ENCODE results near the gene DMD. TPM values are rescaled to one million over a fixed set of nuclear protein-coding genes. Genes with fewer than 3 reads are reported as not detected.
A peak's percentile ranks its signal among the peaks of the same experiment; 100 is the strongest.
"Not testable (repeated sequence)": the region's sequence is repeated elsewhere in the genome, so short reads cannot be mapped to it uniquely, and the experiment has no call there.

Gene DMD
- polyA plus RNA-seq, 4 donors = 1.6 to 11.6 (median 2.9) TPM

DNA sequence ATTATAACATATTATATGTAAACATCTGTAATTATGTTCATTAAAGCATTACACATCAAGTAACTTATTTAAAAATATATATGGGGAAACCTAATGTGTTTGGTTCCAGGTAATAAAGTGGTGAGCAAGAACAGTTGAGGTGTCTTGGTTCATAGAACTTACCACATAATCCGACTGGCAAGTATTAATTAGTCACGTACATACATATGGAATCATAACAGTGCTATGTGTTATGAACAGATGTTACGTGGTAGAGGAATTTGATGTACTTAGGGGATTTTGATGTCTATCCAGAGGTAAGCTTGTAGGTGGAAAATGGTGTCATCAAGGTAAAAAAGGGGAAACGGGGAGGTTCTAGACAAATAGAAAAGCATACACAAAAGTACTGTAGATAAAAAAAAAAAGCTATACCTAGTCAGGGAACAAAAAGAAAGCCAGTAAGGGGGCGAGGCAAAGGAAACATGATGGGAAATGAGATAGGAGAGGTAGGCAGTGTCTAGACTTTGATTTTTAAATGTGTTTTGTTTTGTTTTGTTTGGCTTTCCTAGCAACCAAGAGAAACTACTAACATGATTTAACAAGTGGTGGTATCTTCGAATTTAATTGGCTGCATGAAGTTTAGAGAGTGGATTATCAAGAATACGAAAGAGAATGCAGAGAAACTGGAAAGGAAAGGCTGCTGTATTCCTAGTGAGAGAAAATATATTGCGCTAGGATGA lies 12.6 kb downstream of the DMD start:
- H3K27ac ChIP-seq (ENCODE audit: low read depth in 1 of 3, low read length in 2 of 3) = no peak overlapping the region
- H3K27me3 ChIP-seq (ENCODE audit: control insufficient read depth in 3 of 3, insufficient read depth in 3 of 3, low read length in 3 of 3) = no peaks in the 10 kb centered on the region
- no peak for FAIRE-seq
- no peaks in the 10 kb centered on the region for H3K36me3 ChIP-seq (ENCODE audit: control insufficient read depth in 3 of 3, insufficient read depth in 2 of 3, low read depth in 1 of 3, low read length in 3 of 3)
- no peak overlapping the region for H3K4me3 ChIP-seq (ENCODE audit: low read depth in 1 of 3, low read length in 3 of 3)
- no peaks in the 10 kb centered on the region for H3K4me1 ChIP-seq (ENCODE audit: control insufficient read depth in 3 of 3, insufficient read depth in 2 of 3, low read depth in 1 of 3, low read length in 2 of 3)
- 67 to 76% (median 72%) methylated on average over 8 of the region's 8 CpGs for WGBS, 3 donors
- no peak for DNase-seq
- no peaks in the 10 kb centered on the region for H3K9me3 ChIP-seq (ENCODE audit: control insufficient read depth in 2 of 2, insufficient read depth in 1 of 2, low read depth in 1 of 2, low read length in 1 of 2)

DNA sequence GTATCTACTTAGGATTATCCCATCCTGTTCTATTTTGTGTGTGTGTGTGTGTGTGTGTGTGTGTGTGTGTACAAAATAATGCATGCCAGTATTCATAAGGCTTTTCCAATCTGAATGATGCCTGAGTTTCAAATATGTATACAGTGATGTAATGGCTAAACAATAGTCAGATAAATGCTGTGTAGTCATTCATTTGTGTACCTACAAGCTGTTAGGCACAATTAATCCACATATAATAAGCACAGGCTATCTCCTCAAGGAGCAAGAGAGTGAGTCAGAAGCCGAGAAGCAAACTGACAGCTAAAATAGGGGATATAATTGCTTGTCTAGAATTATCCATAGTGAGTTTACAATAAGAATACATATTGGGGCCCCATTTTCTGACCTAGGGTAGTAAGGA lies 15.7 kb downstream of the DMD start:
- Histone ChIP-seq H3K9me3 (ENCODE audit: control insufficient read depth in 2 of 2, insufficient read depth in 1 of 2, low read depth in 1 of 2, low read length in 1 of 2) (no peaks in the 10 kb centered on the region), H3K27ac (ENCODE audit: low read depth in 1 of 3, low read length in 2 of 3) (no peak overlapping the region), H3K27me3 (ENCODE audit: control insufficient read depth in 3 of 3, insufficient read depth in 3 of 3, low read length in 3 of 3) (no peaks in the 10 kb centered on the region), H3K36me3 (ENCODE audit: control insufficient read depth in 3 of 3, insufficient read depth in 2 of 3, low read depth in 1 of 3, low read length in 3 of 3) (no peaks in the 10 kb centered on the region), H3K4me3 (ENCODE audit: low read depth in 1 of 3, low read length in 3 of 3) (no peak overlapping the region), H3K4me1 (ENCODE audit: control insufficient read depth in 3 of 3, insufficient read depth in 2 of 3, low read depth in 1 of 3, low read length in 2 of 3) (no peaks in the 10 kb centered on the region)
- WGBS, 3 donors = 50 to 80% (median 67%) methylated on average over 1 of the region's 1 CpG
- DNase-seq (no peak), FAIRE-seq (no peak)

DNA sequence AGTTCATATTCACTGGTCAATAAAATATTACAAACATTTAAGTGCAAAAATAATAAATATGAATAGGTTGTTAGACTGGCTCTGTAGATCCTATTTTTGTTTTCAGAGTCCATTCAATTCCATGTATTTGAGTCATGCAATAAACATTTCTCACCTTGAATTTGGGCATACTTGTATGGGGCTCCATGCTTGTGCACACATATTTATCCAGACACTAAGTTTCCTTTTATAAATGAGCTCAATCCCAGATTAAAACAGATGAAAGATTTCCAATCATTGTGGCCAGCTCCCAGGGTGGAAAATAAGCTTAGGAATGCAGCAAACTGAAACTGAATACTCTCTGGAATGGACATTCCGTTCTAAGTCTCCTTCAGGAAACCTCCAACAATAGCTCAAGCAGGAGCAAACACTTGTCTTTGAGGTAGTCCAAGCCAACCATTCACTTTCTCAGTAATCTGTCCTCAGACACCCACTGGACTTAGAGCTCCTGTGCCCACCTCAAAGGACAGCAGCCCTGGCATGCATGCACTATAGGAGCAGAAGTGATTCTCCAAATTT lies 16.4 kb downstream of the DMD start:
- FAIRE-seq = no peak
- DNase-seq = no peak
- no peaks in the 10 kb centered on the region for H3K4me1 ChIP-seq (ENCODE audit: control insufficient read depth in 3 of 3, insufficient read depth in 2 of 3, low read depth in 1 of 3, low read length in 2 of 3)
- H3K27me3 ChIP-seq (ENCODE audit: control insufficient read depth in 3 of 3, insufficient read depth in 3 of 3, low read length in 3 of 3) = no peaks in the 10 kb centered on the region
- no peaks in the 10 kb centered on the region for H3K9me3 ChIP-seq (ENCODE audit: control insufficient read depth in 2 of 2, insufficient read depth in 1 of 2, low read depth in 1 of 2, low read length in 1 of 2)
- no peak overlapping the region for H3K4me3 ChIP-seq (ENCODE audit: low read depth in 1 of 3, low read length in 3 of 3)
- H3K36me3 ChIP-seq (ENCODE audit: control insufficient read depth in 3 of 3, insufficient read depth in 2 of 3, low read depth in 1 of 3, low read length in 3 of 3) = no peaks in the 10 kb centered on the region
- 26 to 47% (median 40%) methylated on average over 1 of the region's 1 CpG for whole genome bisulfite sequencing, 3 donors
- no peak overlapping the region for H3K27ac ChIP-seq (ENCODE audit: low read depth in 1 of 3, low read length in 2 of 3)

DNA sequence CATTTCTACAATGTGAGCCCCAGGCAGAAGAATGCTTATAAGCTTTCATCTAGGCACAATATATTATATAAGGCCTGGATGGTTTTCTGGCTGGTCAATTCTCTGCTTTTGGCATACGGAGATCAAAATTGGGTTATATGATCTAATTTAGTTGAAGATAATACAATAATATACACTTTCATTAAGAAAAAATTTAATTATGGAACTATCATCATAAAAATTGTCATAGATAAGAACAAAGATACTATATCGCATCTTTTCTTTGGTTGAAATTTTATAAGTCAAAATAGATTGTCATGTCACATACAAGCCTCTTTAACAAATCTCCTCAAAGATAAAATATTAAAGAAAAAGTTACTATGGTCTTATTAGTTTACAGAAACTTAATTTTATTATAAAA lies 17.1 kb downstream of the DMD start:
- WGBS, 3 donors = 81 to 96% (median 94%) methylated on average over 2 of the region's 2 CpGs
- H3K36me3 ChIP-seq (ENCODE audit: control insufficient read depth in 3 of 3, insufficient read depth in 2 of 3, low read depth in 1 of 3, low read length in 3 of 3) = no peaks in the 10 kb centered on the region
- no peaks in the 10 kb centered on the region for H3K27me3 ChIP-seq (ENCODE audit: control insufficient read depth in 3 of 3, insufficient read depth in 3 of 3, low read length in 3 of 3)
- H3K4me1 ChIP-seq (ENCODE audit: control insufficient read depth in 3 of 3, insufficient read depth in 2 of 3, low read depth in 1 of 3, low read length in 2 of 3) = no peaks in the 10 kb centered on the region
- no peak for DNase-seq
- no peak overlapping the region for H3K27ac ChIP-seq (ENCODE audit: low read depth in 1 of 3, low read length in 2 of 3)
- no peaks in the 10 kb centered on the region for H3K9me3 ChIP-seq (ENCODE audit: control insufficient read depth in 2 of 2, insufficient read depth in 1 of 2, low read depth in 1 of 2, low read length in 1 of 2)
- no peak for FAIRE-seq
- no peak overlapping the region for H3K4me3 ChIP-seq (ENCODE audit: low read depth in 1 of 3, low read length in 3 of 3)

DNA sequence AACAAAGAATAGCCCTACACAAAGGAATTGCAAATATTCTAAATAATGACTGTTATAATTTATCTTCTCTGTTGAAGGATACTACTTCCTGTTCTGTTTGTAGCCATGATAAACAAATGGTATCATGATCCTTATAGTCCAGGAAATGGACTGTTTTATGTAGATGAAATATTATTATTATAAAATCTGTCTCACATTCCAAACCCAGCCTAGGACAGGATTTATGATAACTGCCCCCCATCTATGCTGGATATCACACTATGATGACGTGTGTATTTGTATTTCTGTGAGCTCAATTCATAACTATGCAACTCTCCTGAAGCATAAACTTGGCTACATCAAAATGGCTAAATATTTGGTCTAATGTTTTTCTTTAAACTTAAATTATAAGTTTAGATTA lies 21.3 kb downstream of the DMD start:
- H3K27ac ChIP-seq (ENCODE audit: low read depth in 1 of 3, low read length in 2 of 3) = no peak overlapping the region
- no peaks in the 10 kb centered on the region for H3K4me1 ChIP-seq (ENCODE audit: control insufficient read depth in 3 of 3, insufficient read depth in 2 of 3, low read depth in 1 of 3, low read length in 2 of 3)
- WGBS, 3 donors = 48 to 59% (median 58%) methylated on average over 1 of the region's 1 CpG
- no peak for FAIRE-seq
- DNase-seq = no peak
- H3K36me3 ChIP-seq (ENCODE audit: control insufficient read depth in 3 of 3, insufficient read depth in 2 of 3, low read depth in 1 of 3, low read length in 3 of 3) = no peaks in the 10 kb centered on the region
- H3K27me3 ChIP-seq (ENCODE audit: control insufficient read depth in 3 of 3, insufficient read depth in 3 of 3, low read length in 3 of 3) = no peaks in the 10 kb centered on the region
- H3K4me3 ChIP-seq (ENCODE audit: low read depth in 1 of 3, low read length in 3 of 3) = no peak overlapping the region
- H3K9me3 ChIP-seq (ENCODE audit: control insufficient read depth in 2 of 2, insufficient read depth in 1 of 2, low read depth in 1 of 2, low read length in 1 of 2) = no peaks in the 10 kb centered on the region

DNA sequence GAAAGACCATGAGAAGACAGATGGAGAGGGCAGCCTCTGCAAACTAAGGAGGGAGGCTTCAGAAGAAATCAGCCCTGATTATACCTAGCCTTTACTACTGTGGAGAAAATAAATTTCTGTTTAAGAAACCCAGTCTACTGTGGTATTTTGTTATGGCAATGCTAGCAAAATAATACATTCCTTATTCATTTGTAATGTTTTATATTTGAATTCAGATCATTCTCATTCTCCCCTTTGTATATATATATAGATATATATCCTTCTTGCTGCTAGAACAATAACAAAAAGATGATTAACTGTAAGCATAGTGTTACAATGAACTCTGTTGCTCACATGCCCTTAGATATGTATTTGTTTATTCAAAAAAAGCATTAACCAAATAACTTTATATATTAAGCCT lies 22.5 kb downstream of the DMD start:
- no peak overlapping the region for H3K27ac ChIP-seq (ENCODE audit: low read depth in 1 of 3, low read length in 2 of 3)
- H3K36me3 ChIP-seq (ENCODE audit: control insufficient read depth in 3 of 3, insufficient read depth in 2 of 3, low read depth in 1 of 3, low read length in 3 of 3) = no peaks in the 10 kb centered on the region
- no peak for FAIRE-seq
- H3K27me3 ChIP-seq (ENCODE audit: control insufficient read depth in 3 of 3, insufficient read depth in 3 of 3, low read length in 3 of 3) = no peaks in the 10 kb centered on the region
- H3K4me3 ChIP-seq (ENCODE audit: low read depth in 1 of 3, low read length in 3 of 3) = no peak overlapping the region
- DNase-seq = no peak
- H3K4me1 ChIP-seq (ENCODE audit: control insufficient read depth in 3 of 3, insufficient read depth in 2 of 3, low read depth in 1 of 3, low read length in 2 of 3) = no peaks in the 10 kb centered on the region
- H3K9me3 ChIP-seq (ENCODE audit: control insufficient read depth in 2 of 2, insufficient read depth in 1 of 2, low read depth in 1 of 2, low read length in 1 of 2) = no peaks in the 10 kb centered on the region

DNA sequence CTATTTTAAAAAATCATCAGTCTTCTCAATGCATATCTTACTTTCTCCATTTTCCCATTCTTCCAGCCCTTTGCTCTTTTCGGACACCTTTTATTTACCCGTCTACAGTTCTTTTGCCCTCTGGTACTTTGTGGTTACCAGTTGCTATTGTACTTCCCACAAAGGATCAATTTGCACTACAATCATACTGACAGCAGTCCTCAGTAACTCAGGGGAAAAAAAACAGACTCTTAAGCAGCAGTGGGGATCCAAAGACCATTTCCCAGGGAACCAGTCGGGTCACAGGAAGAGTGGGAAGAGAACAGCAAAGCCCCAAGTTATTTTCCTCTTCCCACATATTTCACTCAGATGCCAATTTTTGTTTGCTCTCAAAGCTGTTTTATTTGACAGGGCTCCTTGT lies 23.1 kb downstream of the DMD start:
- Histone ChIP-seq H3K4me1 (ENCODE audit: control insufficient read depth in 3 of 3, insufficient read depth in 2 of 3, low read depth in 1 of 3, low read length in 2 of 3) (no peaks in the 10 kb centered on the region), H3K9me3 (ENCODE audit: control insufficient read depth in 2 of 2, insufficient read depth in 1 of 2, low read depth in 1 of 2, low read length in 1 of 2) (no peaks in the 10 kb centered on the region), H3K4me3 (ENCODE audit: low read depth in 1 of 3, low read length in 3 of 3) (no peak overlapping the region), H3K27ac (ENCODE audit: low read depth in 1 of 3, low read length in 2 of 3) (no peak overlapping the region), H3K27me3 (ENCODE audit: control insufficient read depth in 3 of 3, insufficient read depth in 3 of 3, low read length in 3 of 3) (no peaks in the 10 kb centered on the region), H3K36me3 (ENCODE audit: control insufficient read depth in 3 of 3, insufficient read depth in 2 of 3, low read depth in 1 of 3, low read length in 3 of 3) (no peaks in the 10 kb centered on the region)
- DNase-seq = no peak
- no peak for FAIRE-seq
- 12 to 25% (median 22%) methylated on average over 3 of the region's 3 CpGs for WGBS, 3 donors

DNA sequence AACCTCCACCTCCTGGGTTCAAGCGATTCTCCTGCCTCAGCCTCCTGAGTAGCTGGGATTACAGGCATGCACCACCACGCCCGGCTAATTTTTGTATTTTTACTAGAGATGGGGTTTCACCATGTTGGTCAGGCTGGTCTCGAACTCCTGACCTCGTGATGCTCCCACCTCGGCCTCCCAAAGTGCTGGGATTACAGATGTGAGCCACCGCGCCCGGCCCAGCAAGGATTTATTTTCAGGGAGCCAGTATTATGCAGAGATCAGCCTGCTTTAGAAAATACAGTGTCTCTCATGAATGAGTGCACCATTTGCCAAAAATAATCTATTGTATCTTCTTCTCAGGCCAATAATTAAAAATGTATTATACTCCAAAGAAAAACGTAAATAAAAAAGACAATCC lies 26.5 kb downstream of the DMD start:
- FAIRE-seq; H3K27ac ChIP-seq (ENCODE audit: low read depth in 1 of 3, low read length in 2 of 3); H3K27me3 ChIP-seq (ENCODE audit: control insufficient read depth in 3 of 3, insufficient read depth in 3 of 3, low read length in 3 of 3); H3K4me3 ChIP-seq (ENCODE audit: low read depth in 1 of 3, low read length in 3 of 3); H3K9me3 ChIP-seq (ENCODE audit: control insufficient read depth in 2 of 2, insufficient read depth in 1 of 2, low read depth in 1 of 2, low read length in 1 of 2); DNase-seq; H3K36me3 ChIP-seq (ENCODE audit: control insufficient read depth in 3 of 3, insufficient read depth in 2 of 3, low read depth in 1 of 3, low read length in 3 of 3); H3K4me1 ChIP-seq (ENCODE audit: control insufficient read depth in 3 of 3, insufficient read depth in 2 of 3, low read depth in 1 of 3, low read length in 2 of 3): not testable (repeated sequence)
- WGBS, 3 donors = 79 to 86% (median 86%) methylated on average over 8 to 10 of the region's 10 CpGs

DNA sequence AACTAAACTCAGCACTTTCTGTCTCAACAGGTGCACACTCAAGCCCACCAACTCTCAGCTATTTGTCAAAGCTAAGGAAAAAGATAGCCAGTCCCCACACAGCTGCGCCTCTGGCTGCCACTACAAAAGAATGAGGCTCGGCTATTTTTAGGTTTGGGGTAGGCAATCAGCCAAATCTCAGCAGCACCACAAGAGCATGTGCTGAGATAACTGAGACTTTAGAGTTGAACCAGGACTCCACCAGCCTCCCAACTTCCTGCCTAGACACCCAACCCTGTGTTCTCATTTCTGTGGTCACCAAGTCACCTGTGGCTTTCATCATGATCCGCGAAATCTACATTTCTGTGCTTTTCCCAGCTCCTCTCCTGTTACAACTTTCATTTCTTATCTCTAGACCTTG lies 28.0 kb downstream of the DMD start:
- DNase-seq = peak in 1 of 2 donors; percentile 5
- 31 to 52% (median 44%) methylated on average over 4 of the region's 4 CpGs for WGBS, 3 donors
- no peaks in the 10 kb centered on the region for H3K4me1 ChIP-seq (ENCODE audit: control insufficient read depth in 3 of 3, insufficient read depth in 2 of 3, low read depth in 1 of 3, low read length in 2 of 3)
- H3K27ac ChIP-seq (ENCODE audit: low read depth in 1 of 3, low read length in 2 of 3) = peak overlapping the region in 1 of 3 donors; percentile 20
- no peak overlapping the region for H3K4me3 ChIP-seq (ENCODE audit: low read depth in 1 of 3, low read length in 3 of 3)
- no peaks in the 10 kb centered on the region for H3K9me3 ChIP-seq (ENCODE audit: control insufficient read depth in 2 of 2, insufficient read depth in 1 of 2, low read depth in 1 of 2, low read length in 1 of 2)
- no peaks in the 10 kb centered on the region for H3K36me3 ChIP-seq (ENCODE audit: control insufficient read depth in 3 of 3, insufficient read depth in 2 of 3, low read depth in 1 of 3, low read length in 3 of 3)
- H3K27me3 ChIP-seq (ENCODE audit: control insufficient read depth in 3 of 3, insufficient read depth in 3 of 3, low read length in 3 of 3) = no peaks in the 10 kb centered on the region
- FAIRE-seq = no peak

Measured in small intestine (tissue), 7 donors.